Measurements from ENCODE around the gene ADRB2. TPM values are rescaled to one million over a fixed set of nuclear protein-coding genes. Genes with fewer than 3 reads are reported as not detected.

ADRB2 gene
- 5.1 TPM for total RNA-seq
- long read RNA-seq, transcript ADRB2-201 (1 exons, 3,443 nt), result major isoform, 12 of 21 reads
- long read RNA-seq, partial matches to known transcripts, result 0 of 21 reads
- long read RNA-seq, other reads (novel, unspliced or antisense), result 9 of 21 reads

- intact Hi-C loops (cut with micrococcal nuclease), result loop anchor here (10.0 kb wide), 1 partner anchor 129 kb away; no protein-coding TSS in a partner anchor
- peak; percentile 95 for DNase-seq
- H3K36me3 ChIP-seq, result no peaks in the 10 kb centered on the region
- peaks cover 53% of the 10 kb centered on the region for H3K4me1 ChIP-seq
- no peaks in the 10 kb centered on the region for H3K27me3 ChIP-seq (ENCODE audit: low read depth)
- H3K27ac ChIP-seq (replicated peaks), result peak within 1 kb of the TSS; percentile 96
- peak; percentile 8 for TF ChIP-seq CTCF (IDR thresholded peaks at IDR 0.05; ENCODE audit: borderline replicate concordance)
- no peaks in the 10 kb centered on the region for H3K9me3 ChIP-seq (replicated peaks)
- H3K4me3 ChIP-seq, result peak within 1 kb of the TSS; percentile 76
These were observed at the start of gene ADRB2 for GRCh38 chr5:148826053-148826738. TSS of gene ADRB2 (plus strand) at chr5:148826611. CDS start at chr5:148826832, 221 bp downstream.

- no peak overlapping the region for H3K27ac ChIP-seq (replicated peaks)
- no peaks in the 10 kb centered on the region for H3K36me3 ChIP-seq
- DNase-seq, result no peak
- no peaks in the 10 kb centered on the region for H3K9me3 ChIP-seq (replicated peaks)
- no peak overlapping the region for H3K4me3 ChIP-seq
- no peaks in the 10 kb centered on the region for H3K27me3 ChIP-seq (ENCODE audit: low read depth)
- no peaks in the 10 kb centered on the region for H3K4me1 ChIP-seq
- no peak for TF ChIP-seq CTCF (IDR thresholded peaks at IDR 0.05; ENCODE audit: borderline replicate concordance)
- intact Hi-C loops (cut with micrococcal nuclease), result no loop called here
These were observed 49.6 kb upstream of the ADRB2 start for GRCh38 chr5:148776780-148777179.

- no peak for TF ChIP-seq CTCF (IDR thresholded peaks at IDR 0.05; ENCODE audit: borderline replicate concordance)
- Histone ChIP-seq H3K36me3 (no peaks in the 10 kb centered on the region), H3K4me3 (no peak overlapping the region), H3K9me3 (replicated peaks) (no peaks in the 10 kb centered on the region), H3K27me3 (ENCODE audit: low read depth) (no peaks in the 10 kb centered on the region), H3K4me1 (no peaks in the 10 kb centered on the region), H3K27ac (replicated peaks) (no peak overlapping the region)
- no peak for DNase-seq
- intact Hi-C loops (cut with micrococcal nuclease), result no loop called here
These were observed 47.5 kb upstream of the ADRB2 start for GRCh38 chr5:148778882-148779281.

- Histone ChIP-seq H3K9me3 (replicated peaks) (no peaks in the 10 kb centered on the region), H3K4me1 (no peaks in the 10 kb centered on the region), H3K27ac (replicated peaks) (no peak overlapping the region), H3K36me3 (no peaks in the 10 kb centered on the region), H3K4me3 (no peak overlapping the region), H3K27me3 (ENCODE audit: low read depth) (no peaks in the 10 kb centered on the region)
- intact Hi-C loops (cut with micrococcal nuclease), result no loop called here
- DNase-seq, result no peak
- TF ChIP-seq CTCF (IDR thresholded peaks at IDR 0.05; ENCODE audit: borderline replicate concordance), result no peak
These were observed 45.7 kb upstream of the ADRB2 start for GRCh38 chr5:148780711-148781110.

- DNase-seq, result no peak
- H3K27me3 ChIP-seq (ENCODE audit: low read depth), result no peaks in the 10 kb centered on the region
- H3K4me3 ChIP-seq, result no peak overlapping the region
- intact Hi-C loops (cut with micrococcal nuclease), result no loop called here
- no peaks in the 10 kb centered on the region for H3K4me1 ChIP-seq
- no peaks in the 10 kb centered on the region for H3K9me3 ChIP-seq (replicated peaks)
- no peaks in the 10 kb centered on the region for H3K36me3 ChIP-seq
- TF ChIP-seq CTCF (IDR thresholded peaks at IDR 0.05; ENCODE audit: borderline replicate concordance), result no peak
- no peak overlapping the region for H3K27ac ChIP-seq (replicated peaks)
These were observed 44.6 kb upstream of the ADRB2 start for GRCh38 chr5:148781766-148782165.
